CD4-positive, alpha-beta T cell (primary cell): ENCODE measurements around the gene IKBKG. TPM values are rescaled to one million over a fixed set of nuclear protein-coding genes. Genes with fewer than 3 reads are reported as not detected.

Experiments used
- total RNA-seq, 174 experiments: library from RNA in 2 of 174; stranded (reverse) in 2 of 174; gene quantifications; one replicate each; pipeline ENCODE4 v1.2.3 and lab custom pipeline; 2021 to 2026

Gene IKBKG
- total RNA-seq, 2 experiments from 2014 or later: 26.2 to 27.2 TPM

Other genes starting within 250 kb of the IKBKG start
- 1,000 to 10,000 TPM; 1,012 to 1,022 TPM for gene FLNA, start 173.0 kb upstream of the IKBKG start, total RNA-seq
- 100 to 1,000 TPM; 164 to 178 TPM for gene EMD, start 168.3 kb upstream of the IKBKG start, total RNA-seq
- 1,000 to 10,000 TPM; 5,036 to 5,204 TPM for gene RPL10, start 149.2 kb upstream of the IKBKG start, total RNA-seq
- gene DNASE1L1, start 138.4 kb upstream of the IKBKG start, total RNA-seq: 10 to 100 TPM; 16.0 to 18.4 TPM
- 10 to 100 TPM; 72.8 to 78.5 TPM for gene TAFAZZIN, start 136.1 kb upstream of the IKBKG start, total RNA-seq
- gene ATP6AP1, start 118.9 kb upstream of the IKBKG start, total RNA-seq: 10 to 100 TPM; 31.4 to 40.8 TPM
- gene GDI1, start 110.5 kb upstream of the IKBKG start, total RNA-seq: 100 to 1,000 TPM; 144 to 145 TPM
- gene FAM50A, start 103.5 kb upstream of the IKBKG start, total RNA-seq: 10 to 100 TPM; 42.3 to 49.4 TPM
- gene PLXNA3, start 89.3 kb upstream of the IKBKG start, total RNA-seq: 10 to 100 TPM; 35.1 to 38.1 TPM
- 1 to 10 TPM; 5.7 to 6.6 TPM for gene LAGE3, start 68.3 kb upstream of the IKBKG start, total RNA-seq
- 1 to 10 TPM; 6.6 to 8.9 TPM for gene UBL4A, start 61.0 kb upstream of the IKBKG start, total RNA-seq
- gene SLC10A3, start 57.0 kb upstream of the IKBKG start, total RNA-seq: 10 to 100 TPM; 15.7 to 16.4 TPM
- 10 to 100 TPM; 36.1 to 38.2 TPM for gene FAM3A, start 31.4 kb upstream of the IKBKG start, total RNA-seq
- gene G6PD, start 774 bp upstream of the IKBKG start, total RNA-seq: 10 to 100 TPM; 17.4 to 20.3 TPM
- gene CTAG1A, start 37.5 kb downstream of the IKBKG start, total RNA-seq: not detected
- gene CTAG1B, start 71.7 kb downstream of the IKBKG start, total RNA-seq: not detected
- gene CTAG2, start 106.0 kb downstream of the IKBKG start, total RNA-seq: not detected
- 1 to 10 TPM; 3.4 to 3.5 TPM for gene GAB3, start 203.5 kb downstream of the IKBKG start, total RNA-seq
- gene DKC1, start 215.2 kb downstream of the IKBKG start, total RNA-seq: 10 to 100 TPM; 51.7 to 58.6 TPM